K562 (cell line): ENCODE results near the gene DNAJB11.

Source experiments
- ATF3 ChIP-seq, 2 experiments: fragments of 450-650 bp in 1 of 2; sonication (generic) in 1 of 2; formaldehyde crosslinking in 1 of 2; IDR thresholded peaks in 1 of 2; conservative IDR thresholded peaks in 1 of 2; 2 replicates each; pipeline versions ENCODE4 v1.6.1 to v1.8.1; 2016 to 2023; ENCODE audit warnings: mild to moderate bottlenecking in 2 of 2, moderate library complexity in 2 of 2, inconsistent platforms in 1 of 2, missing genetic modification reagents in 1 of 2
- POLR2A ChIP-seq: fragments of 450-650 bp; conservative IDR thresholded peaks from 2 replicates; pipeline ENCODE4 v1.6.1; 2016
- RBM22 ChIP-seq: fragments of 200-400 bp; formaldehyde crosslinking; IDR thresholded peaks from 2 replicates; pipeline ENCODE4 v1.6.1; 2018; ENCODE audit warnings: low read length, low read depth; ENCODE audit not compliant: poor library complexity, severe bottlenecking
- TCF7 ChIP-seq: sonication (generic); IDR thresholded peaks from 2 replicates; pipeline ENCODE4 v1.6.1; 2016; ENCODE audit warnings: antibody characterized with exemption, borderline replicate concordance
- YY1 ChIP-seq, 3 experiments: IDR thresholded peaks; 2 replicates each; pipeline ENCODE4 v1.6.1; 2011; ENCODE audit warnings: low read length in 2 of 3, mild to moderate bottlenecking in 2 of 3, moderate library complexity in 2 of 3, borderline replicate concordance in 1 of 3, control low read depth in 1 of 3, low read depth in 1 of 3; ENCODE audit not compliant: insufficient read depth in 3 of 3, insufficient replicate concordance in 2 of 3, control insufficient read depth in 1 of 3, insufficient read length in 1 of 3; ENCODE audit errors: extremely low read depth in 1 of 3

GRCh38 chr3:186625600-186626042, 55.1 kb downstream of the DNAJB11 start:
- TF ChIP-seq YY1 (IDR thresholded peaks at IDR 0.05; ENCODE audit: borderline replicate concordance in 1 of 3, control insufficient read depth in 1 of 3, extremely low read depth in 1 of 3, insufficient read depth in 3 of 3, insufficient read length in 1 of 3, insufficient replicate concordance in 2 of 3, low read depth in 1 of 3, low read length in 2 of 3) (no peak), POLR2A (no peak), ATF3 (IDR thresholded peaks at IDR 0.05) (no peak), ATF3 (CRISPR knock-in tag; conservative IDR thresholded peaks at IDR 0.05) (no peak), RBM22 (no peak), TCF7 (no peak)
